Measurements from ENCODE around the gene BSND. TPM values are rescaled to one million over a fixed set of nuclear protein-coding genes. Genes with fewer than 3 reads are reported as not detected.

BSND gene
- polyA plus RNA-seq, 1 donor from 2014 or later: not detected

DNA sequence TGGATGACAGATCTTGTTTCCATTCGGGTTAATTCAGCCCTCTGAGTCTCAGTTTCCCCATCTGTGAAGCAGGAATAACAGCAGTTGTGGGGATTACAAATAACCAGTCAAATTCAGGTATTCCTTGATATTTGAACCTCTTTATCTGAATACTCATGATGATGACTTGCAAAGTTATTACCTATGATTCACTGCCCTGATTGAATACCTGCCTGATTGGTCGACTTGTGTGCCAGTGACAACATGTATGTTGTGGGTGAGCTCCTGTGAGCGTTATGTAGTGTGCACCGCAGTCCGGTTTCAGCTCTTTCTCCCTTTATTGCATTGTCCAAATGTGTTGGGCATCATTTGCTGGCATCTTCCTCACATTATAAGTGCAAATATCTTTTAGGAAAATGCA is 27.8 kb upstream of the BSND start:
- Histone ChIP-seq H3K27me3 (ENCODE audit: insufficient read depth, low read depth, low read length) (no peaks in the 10 kb centered on the region), H3K4me3 (ENCODE audit: low read length) (no peak overlapping the region), H3K79me2 (replicated peaks; ENCODE audit: insufficient read depth, low read length) (no peaks in the 10 kb centered on the region), H3K4me2 (ENCODE audit: low read length) (no peak overlapping the region), H3K36me3 (ENCODE audit: insufficient read depth, low read length) (no peaks in the 10 kb centered on the region), H3K9me2 (ENCODE audit: insufficient read depth, low read length) (no peaks in the 10 kb centered on the region), H3K9me3 (ENCODE audit: low read length) (no peaks in the 10 kb centered on the region), H3K27ac (ENCODE audit: low read length) (no peak overlapping the region), H3K9ac (ENCODE audit: low read length) (no peak overlapping the region), H4K20me1 (ENCODE audit: insufficient read depth) (no peaks in the 10 kb centered on the region), H2AFZ (ENCODE audit: low read depth, low read length) (no peak overlapping the region), H3F3A (ENCODE audit: insufficient read depth, low read length, poor library complexity, severe bottlenecking) (no peaks in the 10 kb centered on the region)
- TF ChIP-seq RAD21 (conservative IDR thresholded peaks at IDR 0.05) (no peak), MXI1 (conservative IDR thresholded peaks at IDR 0.05; ENCODE audit: poor library complexity, severe bottlenecking) (no peak), SMC3 (conservative IDR thresholded peaks at IDR 0.05; ENCODE audit: poor library complexity) (no peak), TAF1 (IDR thresholded peaks at IDR 0.05; ENCODE audit: low read depth) (no peak), EP300 (conservative IDR thresholded peaks at IDR 0.05; ENCODE audit: poor library complexity, severe bottlenecking) (no peak), POLR2AphosphoS5 (IDR thresholded peaks at IDR 0.05) (no peak), REST (IDR thresholded peaks at IDR 0.05; ENCODE audit: borderline replicate concordance) (no peak), EZH2 (IDR thresholded peaks at IDR 0.05; ENCODE audit: borderline replicate concordance, insufficient read depth, low read length, poor library complexity, severe bottlenecking) (no peak)
- TF ChIP-seq, protein P1, sequence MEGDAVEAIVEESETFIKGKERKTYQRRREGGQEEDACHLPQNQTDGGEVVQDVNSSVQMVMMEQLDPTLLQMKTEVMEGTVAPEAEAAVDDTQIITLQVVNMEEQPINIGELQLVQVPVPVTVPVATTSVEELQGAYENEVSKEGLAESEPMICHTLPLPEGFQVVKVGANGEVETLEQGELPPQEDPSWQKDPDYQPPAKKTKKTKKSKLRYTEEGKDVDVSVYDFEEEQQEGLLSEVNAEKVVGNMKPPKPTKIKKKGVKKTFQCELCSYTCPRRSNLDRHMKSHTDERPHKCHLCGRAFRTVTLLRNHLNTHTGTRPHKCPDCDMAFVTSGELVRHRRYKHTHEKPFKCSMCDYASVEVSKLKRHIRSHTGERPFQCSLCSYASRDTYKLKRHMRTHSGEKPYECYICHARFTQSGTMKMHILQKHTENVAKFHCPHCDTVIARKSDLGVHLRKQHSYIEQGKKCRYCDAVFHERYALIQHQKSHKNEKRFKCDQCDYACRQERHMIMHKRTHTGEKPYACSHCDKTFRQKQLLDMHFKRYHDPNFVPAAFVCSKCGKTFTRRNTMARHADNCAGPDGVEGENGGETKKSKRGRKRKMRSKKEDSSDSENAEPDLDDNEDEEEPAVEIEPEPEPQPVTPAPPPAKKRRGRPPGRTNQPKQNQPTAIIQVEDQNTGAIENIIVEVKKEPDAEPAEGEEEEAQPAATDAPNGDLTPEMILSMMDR (IDR thresholded peaks at IDR 0.05; ENCODE audit: poor library complexity, severe bottlenecking): no peak

DNA sequence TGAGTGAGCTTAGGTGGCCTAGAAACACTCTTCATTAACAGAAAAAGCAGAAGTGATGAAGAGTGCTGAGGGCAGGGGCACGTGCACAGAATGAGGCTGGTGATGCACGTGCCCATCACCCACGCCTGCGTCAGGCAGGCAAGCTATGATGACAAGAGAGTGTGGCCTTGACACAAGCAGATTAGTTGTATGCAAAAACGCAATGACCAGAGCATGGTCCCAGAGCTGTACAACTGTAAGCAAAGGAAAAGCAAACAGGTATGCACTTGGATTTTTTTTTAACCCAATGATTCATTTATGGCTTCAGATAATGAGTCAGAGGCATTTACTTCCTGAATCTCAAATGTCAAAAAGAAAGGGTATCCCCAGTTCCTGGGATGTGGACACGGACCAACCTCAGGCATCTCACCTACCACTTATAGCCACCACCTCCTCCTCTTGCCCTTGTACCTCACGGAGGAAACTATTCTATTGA is 27.4 kb upstream of the BSND start:
- no peak overlapping the region for H3K4me2 ChIP-seq (ENCODE audit: low read length)
- TF ChIP-seq TAF1 (IDR thresholded peaks at IDR 0.05; ENCODE audit: low read depth) (no peak), REST (IDR thresholded peaks at IDR 0.05; ENCODE audit: borderline replicate concordance) (no peak), MXI1 (conservative IDR thresholded peaks at IDR 0.05; ENCODE audit: poor library complexity, severe bottlenecking) (no peak), POLR2AphosphoS5 (IDR thresholded peaks at IDR 0.05) (no peak), SMC3 (conservative IDR thresholded peaks at IDR 0.05; ENCODE audit: poor library complexity) (no peak), RAD21 (conservative IDR thresholded peaks at IDR 0.05) (no peak), EP300 (conservative IDR thresholded peaks at IDR 0.05; ENCODE audit: poor library complexity, severe bottlenecking) (no peak), EZH2 (IDR thresholded peaks at IDR 0.05; ENCODE audit: borderline replicate concordance, insufficient read depth, low read length, poor library complexity, severe bottlenecking) (no peak)
- TF ChIP-seq, protein P1 (IDR thresholded peaks at IDR 0.05; ENCODE audit: poor library complexity, severe bottlenecking): no peak

More for the DNA sequence above, 27.4 kb upstream of the BSND start:
- H3K9ac ChIP-seq (ENCODE audit: low read length): no peak overlapping the region
- no peak overlapping the region for H2AFZ ChIP-seq (ENCODE audit: low read depth, low read length)
- H3K9me3 ChIP-seq (ENCODE audit: low read length): no peaks in the 10 kb centered on the region
- no peaks in the 10 kb centered on the region for H4K20me1 ChIP-seq (ENCODE audit: insufficient read depth)
- no peaks in the 10 kb centered on the region for H3K27me3 ChIP-seq (ENCODE audit: insufficient read depth, low read depth, low read length)
- H3K4me3 ChIP-seq (ENCODE audit: low read length): no peak overlapping the region
- no peaks in the 10 kb centered on the region for H3F3A ChIP-seq (ENCODE audit: insufficient read depth, low read length, poor library complexity, severe bottlenecking)
- H3K79me2 ChIP-seq (replicated peaks; ENCODE audit: insufficient read depth, low read length): no peaks in the 10 kb centered on the region
- H3K27ac ChIP-seq (ENCODE audit: low read length): no peak overlapping the region
- no peaks in the 10 kb centered on the region for H3K36me3 ChIP-seq (ENCODE audit: insufficient read depth, low read length)
- H3K9me2 ChIP-seq (ENCODE audit: insufficient read depth, low read length): no peaks in the 10 kb centered on the region

Data from neural cell (in vitro differentiated cells).